Measurements from ENCODE around the gene WDR7.

Gene WDR7

DNA sequence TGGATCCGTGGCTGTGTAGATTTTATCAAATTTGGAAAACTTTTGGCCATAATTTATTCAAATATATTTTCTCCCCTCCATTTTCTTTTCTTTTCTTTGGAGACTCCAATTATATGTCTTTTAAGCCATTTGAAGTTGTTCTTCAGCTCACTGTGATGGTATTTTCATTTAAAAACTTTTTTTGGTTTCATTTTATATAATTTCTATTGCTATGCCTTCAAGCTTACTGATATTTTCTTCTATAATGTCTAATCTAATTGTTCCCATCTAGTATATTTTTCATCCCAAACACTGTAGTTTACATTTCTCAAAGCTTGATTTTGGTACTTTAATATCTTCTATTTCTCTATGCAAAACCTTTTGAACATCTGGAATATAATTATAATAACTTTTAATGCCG, 72.5 kb downstream of the WDR7 start:
- DNase-seq = no peak

DNA sequence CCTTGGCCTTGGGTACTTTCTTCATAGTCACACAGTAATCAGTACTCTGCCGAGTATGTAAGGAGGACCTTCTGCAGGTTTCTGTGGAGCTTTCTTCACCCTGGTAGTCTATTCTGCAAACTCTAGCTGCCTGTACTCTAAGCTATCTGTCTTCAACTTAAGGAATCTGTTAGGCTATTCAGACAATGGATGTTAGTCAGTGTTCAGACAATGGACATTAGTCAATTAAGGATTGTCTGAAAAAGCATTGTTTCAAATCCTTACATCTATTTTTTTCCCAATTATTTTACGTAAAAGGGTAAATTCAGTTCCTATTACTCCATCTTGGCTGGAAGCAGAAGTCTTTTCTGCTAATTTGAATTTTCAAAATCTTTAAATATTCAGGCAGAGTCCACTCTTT, 75.7 kb downstream of the WDR7 start:
- DNase-seq = no peak

- DNase-seq = no peak
Observed at GRCh38 chr18:56727399-56727798, 76.2 kb downstream of the WDR7 start.

- DNase-seq = no peak
Observed at GRCh38 chr18:56728741-56729140, 77.6 kb downstream of the WDR7 start.

DNA sequence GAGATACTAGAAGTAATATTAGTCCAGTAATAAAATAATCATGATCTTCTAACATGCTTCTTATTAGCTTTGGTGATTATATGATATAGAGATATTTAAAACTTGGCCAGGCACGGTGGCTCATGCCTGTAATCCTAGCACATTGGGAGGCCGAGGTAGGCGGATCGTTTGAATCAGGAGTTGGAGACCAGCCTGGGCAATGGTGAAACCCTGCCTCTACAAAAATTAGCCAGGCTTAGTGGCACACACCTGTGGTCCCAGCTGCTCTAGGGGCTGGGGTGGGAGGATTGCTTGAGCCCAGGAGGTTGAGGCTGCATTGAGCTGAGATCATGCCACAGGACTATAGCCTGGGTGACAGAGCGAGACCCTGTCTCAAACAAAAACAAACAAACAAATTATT, 87.0 kb downstream of the WDR7 start:
- no peak for DNase-seq

GRCh38 chr18:56739731-56740130, 88.6 kb downstream of the WDR7 start:
- no peak for DNase-seq

DNA sequence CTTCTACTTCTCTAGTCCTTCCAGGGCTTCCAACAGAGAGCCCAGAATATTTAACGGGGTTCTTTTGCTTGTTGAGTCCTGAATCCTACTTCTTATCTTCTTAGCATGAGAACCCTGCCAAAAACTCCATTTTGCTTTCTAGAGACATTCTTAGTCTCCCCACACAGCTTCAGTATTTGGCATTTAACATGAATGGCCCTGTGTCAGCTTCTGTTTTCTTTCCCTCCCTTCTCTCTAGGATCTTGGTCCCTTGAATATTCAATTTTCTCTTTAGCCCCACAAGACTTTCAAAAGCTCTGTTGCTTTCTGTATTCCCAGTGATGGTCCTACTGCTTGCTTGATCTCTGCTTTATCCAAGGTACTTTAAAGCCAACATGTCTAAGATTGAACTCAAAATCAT, 89.5 kb downstream of the WDR7 start:
- DNase-seq = no peak

- no peak for DNase-seq
Observed at GRCh38 chr18:56741685-56742084, 90.5 kb downstream of the WDR7 start.

DNA sequence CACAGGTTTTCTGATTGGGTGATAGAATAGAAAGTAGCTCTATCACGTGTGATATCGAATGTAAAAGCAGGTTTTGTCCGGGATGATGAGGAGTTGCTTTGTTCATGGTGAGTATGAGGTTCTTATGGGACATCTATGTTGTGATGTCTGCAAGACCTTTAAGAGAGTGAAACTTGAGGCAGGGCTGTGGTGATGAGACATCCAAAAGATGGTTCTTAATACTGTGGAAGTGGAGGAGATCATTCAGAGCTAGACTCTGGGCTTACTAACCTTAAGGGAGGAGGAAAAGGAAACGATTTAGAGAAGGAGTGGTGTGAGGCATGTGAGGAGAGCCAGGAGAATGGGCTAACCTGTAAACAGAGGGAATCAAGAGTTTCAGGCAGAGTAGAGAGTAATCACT, 92.0 kb downstream of the WDR7 start:
- no peak for DNase-seq

GRCh38 chr18:56747032-56747658, 96.0 kb downstream of the WDR7 start:
- DNase-seq = no peak

- no peak for DNase-seq
Observed at GRCh38 chr18:56747857-56748256, 96.7 kb downstream of the WDR7 start.

DNA sequence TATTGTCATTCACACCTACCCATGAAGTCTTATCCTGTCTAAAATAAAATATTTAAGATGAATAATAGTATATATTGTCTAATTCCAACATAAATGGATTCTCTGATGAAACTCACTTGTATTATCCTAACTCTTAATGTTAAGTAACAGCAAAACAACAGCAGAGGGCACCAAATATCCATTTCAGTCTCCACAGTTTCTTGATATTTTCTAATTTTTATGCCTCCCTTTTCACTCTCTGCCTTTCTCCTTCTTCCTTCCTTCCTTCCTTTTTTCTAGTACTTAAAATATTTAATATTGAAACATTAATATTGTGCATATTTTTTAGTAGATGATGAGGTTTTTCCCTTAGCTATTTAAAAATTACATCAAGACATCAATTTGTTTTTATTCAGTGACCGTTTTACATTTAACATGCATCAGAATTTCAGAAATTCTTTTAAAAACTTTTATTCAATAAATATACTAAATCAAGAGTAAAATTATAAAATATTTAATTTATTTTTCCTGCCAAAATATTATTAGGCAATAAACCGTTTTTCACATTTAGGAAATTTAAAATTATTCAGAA, 97.6 kb downstream of the WDR7 start:
- DNase-seq = no peak

GRCh38 chr18:56756966-56757365, 105.8 kb downstream of the WDR7 start:
- no peak for DNase-seq

- DNase-seq = no peak
Observed at GRCh38 chr18:56770097-56770496, 118.9 kb downstream of the WDR7 start.

GRCh38 chr18:56770873-56771272, 119.7 kb downstream of the WDR7 start:
- no peak for DNase-seq

DNA sequence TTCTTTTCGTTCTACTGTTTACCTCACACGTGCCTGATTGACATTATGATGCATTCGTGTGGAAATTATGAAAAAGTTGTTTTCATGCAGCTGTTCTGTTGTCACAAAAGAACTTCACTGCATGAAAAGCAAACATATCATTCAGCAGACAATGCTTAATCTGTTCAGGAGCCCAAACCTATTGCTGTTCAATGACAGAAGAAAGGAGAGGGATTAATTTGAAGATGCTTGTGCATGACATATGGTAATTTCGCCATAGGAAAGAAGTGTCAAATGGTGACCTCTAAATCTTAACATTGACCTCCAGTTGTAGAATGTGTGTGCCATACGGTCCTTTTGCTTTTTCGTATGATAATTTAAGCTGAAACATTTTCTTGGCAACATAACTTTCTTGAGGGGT, 124.5 kb downstream of the WDR7 start:
- no peak for DNase-seq

DNA sequence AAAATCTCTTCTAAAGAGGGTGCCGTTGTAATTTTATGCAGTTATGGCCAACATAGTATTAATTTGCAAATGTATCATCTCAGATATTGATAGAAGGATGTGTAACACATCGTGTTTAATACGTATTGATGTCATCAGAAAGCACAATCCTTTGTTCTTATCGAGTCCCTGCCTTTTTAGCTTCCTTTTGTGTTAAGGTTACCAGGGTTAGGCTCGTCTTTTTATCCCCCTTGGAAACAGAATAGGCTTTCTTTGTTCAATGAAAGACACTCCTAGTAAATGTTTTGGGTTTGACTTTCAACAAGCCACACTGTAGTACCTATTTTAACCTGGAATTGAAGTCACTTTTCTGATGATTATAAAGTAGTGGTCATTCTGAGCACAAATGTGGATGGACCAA, 136.2 kb downstream of the WDR7 start:
- DNase-seq = no peak

- DNase-seq = no peak
Observed at GRCh38 chr18:56789004-56789888, 138.1 kb downstream of the WDR7 start.

DNA sequence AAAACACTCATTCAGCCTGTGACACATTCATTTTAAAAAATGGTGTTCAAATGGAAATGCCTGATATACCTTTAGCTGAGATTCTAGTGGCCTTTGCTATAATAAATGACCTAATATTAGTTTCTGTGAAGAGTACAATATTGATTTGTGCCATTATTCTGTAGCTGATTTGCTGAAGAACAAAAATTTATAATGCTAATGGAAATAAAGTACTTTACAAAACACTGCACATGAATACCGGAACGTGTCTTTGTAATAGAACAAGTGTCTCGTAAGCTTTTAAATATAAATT, 138.7 kb downstream of the WDR7 start:
- DNase-seq = no peak

DNA sequence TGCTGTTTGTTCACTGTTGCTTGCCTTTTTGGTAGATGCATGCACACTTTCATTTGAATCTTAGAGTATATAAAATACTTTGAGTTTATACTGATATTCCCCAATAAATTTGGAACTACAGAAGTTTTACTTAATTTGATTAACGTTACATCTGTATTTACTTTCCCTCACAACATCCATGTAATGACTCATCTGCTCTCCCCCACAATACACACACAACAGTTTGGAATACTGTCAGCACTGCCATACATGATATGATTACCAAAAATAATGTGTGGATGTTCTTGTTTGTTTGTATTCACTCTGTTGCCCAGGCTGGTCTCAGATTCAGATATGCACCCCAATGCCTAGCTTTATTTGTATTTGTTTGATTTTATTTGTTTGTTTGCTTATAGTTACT, 144.2 kb downstream of the WDR7 start:
- no peak for DNase-seq

- DNase-seq = no peak
Observed at GRCh38 chr18:56799756-56800155, 148.6 kb downstream of the WDR7 start.

GRCh38 chr18:56803051-56803450, 151.9 kb downstream of the WDR7 start:
- DNase-seq = no peak

- no peak for DNase-seq
Observed at GRCh38 chr18:56804395-56804794, 153.2 kb downstream of the WDR7 start.

GRCh38 chr18:56807901-56808300, 156.7 kb downstream of the WDR7 start:
- DNase-seq = no peak

DNA sequence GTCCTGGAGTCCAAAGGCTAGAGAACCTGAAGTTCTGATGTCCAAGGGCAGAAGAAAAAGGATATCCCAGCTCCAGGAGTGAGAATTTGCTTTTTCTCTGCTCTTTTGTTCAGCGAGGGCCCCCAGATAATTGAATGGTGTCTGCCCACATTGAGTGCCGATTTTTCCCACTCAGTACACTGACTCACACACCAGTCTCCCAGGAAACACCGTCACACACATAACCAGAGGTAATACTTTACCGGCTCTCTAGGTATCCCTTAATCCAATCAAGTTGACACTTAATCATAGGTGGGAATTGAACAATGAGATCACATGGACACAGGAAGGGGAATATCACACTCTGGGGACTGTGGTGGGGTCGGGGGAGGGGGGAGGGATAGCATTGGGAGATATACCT, 161.5 kb downstream of the WDR7 start:
- DNase-seq = no peak
